Measurements from ENCODE around the gene ASPSCR1. TPM values are rescaled to one million over a fixed set of nuclear protein-coding genes. Genes with fewer than 3 reads are reported as not detected.

Gene ASPSCR1
- total RNA-seq, 1 experiment from 2014 or later = 59.2 TPM

GRCh38 chr17:81994593-81995462, 17.4 kb downstream of the ASPSCR1 start:
- no peaks in the 10 kb centered on the region for H3K36me3 ChIP-seq (ENCODE audit: control insufficient read depth, insufficient read depth, low read length)
- CTCF ChIA-PET = interaction anchor here (0.6 to 3.3 kb wide), 3 partner anchors 26 to 139 kb away, joined by 5 to 13 read pairs (median 9); no protein-coding TSS in a partner anchor
- DNase-seq = no peak
- H3K4me1 ChIP-seq = peaks cover 18% of the 10 kb centered on the region; the same call in 1 of the 2 replicates
- H3K9me3 ChIP-seq = no peaks in the 10 kb centered on the region
- no peak for TF ChIP-seq CTCF (IDR thresholded peaks at IDR 0.05; ENCODE audit: insufficient read depth in 1 of 2, low read depth in 1 of 2, low read length in 1 of 2, severe bottlenecking in 1 of 2, unreplicated experiment in 1 of 2)
- POLR2A ChIA-PET = interaction anchor here (0.5 kb wide), 1 partner anchor 78 kb away, joined by 9 read pairs; no protein-coding TSS in a partner anchor
- H3K4me3 Mint-ChIP-seq (ENCODE audit: unreplicated experiment) = no peak overlapping the region
- BruUV-seq (replicated peaks) = no TSS peak
- no peaks in the 10 kb centered on the region for H3K9me3 Mint-ChIP-seq (ENCODE audit: unreplicated experiment)
- no peaks in the 10 kb centered on the region for H3K27me3 ChIP-seq (replicated peaks; ENCODE audit: control insufficient read depth, insufficient read depth, low read length)
- intact Hi-C loops (cut with micrococcal nuclease; ENCODE audit: unreplicated experiment) = no loop called here
- peaks cover 6% of the 10 kb centered on the region for H3K4me1 Mint-ChIP-seq (ENCODE audit: low read depth, unreplicated experiment)
- H3K36me3 Mint-ChIP-seq (ENCODE audit: insufficient read depth, unreplicated experiment) = peaks cover 11% of the 10 kb centered on the region
- H3K27me3 Mint-ChIP-seq (ENCODE audit: insufficient read depth, unreplicated experiment) = no peaks in the 10 kb centered on the region
- H3K27ac Mint-ChIP-seq (ENCODE audit: unreplicated experiment) = no peak overlapping the region
- no peak overlapping the region for H3K4me3 ChIP-seq (ENCODE audit: low read depth, low read length)

DNA sequence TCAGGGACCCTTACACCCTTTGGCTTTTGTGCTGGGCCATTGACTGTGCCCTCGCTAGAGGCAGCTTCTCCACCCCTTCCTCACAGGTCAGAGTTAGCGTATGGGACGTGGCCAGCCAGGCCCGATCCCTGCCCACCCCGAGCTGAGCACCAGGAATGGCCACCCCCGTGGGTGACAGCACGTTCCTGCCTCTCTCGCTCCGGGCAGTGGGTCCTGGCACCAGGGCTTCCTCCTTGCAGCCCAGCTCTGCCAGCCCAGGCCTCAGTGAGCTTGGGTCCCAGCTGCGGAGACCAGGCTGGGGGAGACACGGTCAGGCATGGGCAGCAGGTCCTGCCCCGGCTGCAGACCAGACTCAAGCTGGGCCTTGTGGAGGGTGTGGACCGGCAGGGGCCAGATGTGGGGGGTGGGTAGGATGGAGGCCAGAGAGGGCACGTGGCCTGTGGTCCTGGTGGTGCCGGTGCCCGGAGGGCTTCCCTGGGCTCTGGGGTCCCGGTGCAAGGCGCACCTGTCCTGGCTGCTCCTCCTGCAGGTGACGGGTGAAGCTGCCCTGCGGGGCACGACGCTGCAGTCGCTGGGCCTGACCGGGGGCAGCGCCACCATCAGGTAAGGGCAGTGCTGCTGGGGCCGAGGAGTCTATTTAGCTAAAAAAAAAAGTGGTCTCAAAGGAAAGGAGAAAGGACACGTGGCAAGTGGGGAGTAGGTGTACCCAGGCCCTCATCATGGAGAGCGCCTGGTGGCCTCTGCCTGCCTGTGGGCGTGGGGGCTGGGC, 18.2 kb downstream of the ASPSCR1 start:
- BruUV-seq (replicated peaks) = no TSS peak
- DNase-seq = no peak
- H3K4me1 Mint-ChIP-seq (ENCODE audit: low read depth, unreplicated experiment) = peaks cover 4% of the 10 kb centered on the region
- Histone ChIP-seq H3K4me1 (peaks cover 18% of the 10 kb centered on the region; the same call in 1 of the 2 replicates), H3K9me3 (no peaks in the 10 kb centered on the region), H3K4me3 (ENCODE audit: low read depth, low read length) (peak overlapping the region; percentile 34), H3K27me3 (replicated peaks; ENCODE audit: control insufficient read depth, insufficient read depth, low read length) (no peaks in the 10 kb centered on the region), H3K36me3 (ENCODE audit: control insufficient read depth, insufficient read depth, low read length) (no peaks in the 10 kb centered on the region)
- H3K9me3 Mint-ChIP-seq (ENCODE audit: unreplicated experiment) = no peaks in the 10 kb centered on the region
- no peak for TF ChIP-seq CTCF (IDR thresholded peaks at IDR 0.05; ENCODE audit: insufficient read depth in 1 of 2, low read depth in 1 of 2, low read length in 1 of 2, severe bottlenecking in 1 of 2, unreplicated experiment in 1 of 2)
- H3K4me3 Mint-ChIP-seq (ENCODE audit: unreplicated experiment) = peak overlapping the region; percentile 82
- ChIA-PET POLR2A (interaction anchor here (0.5 kb wide), 1 partner anchor 79 kb away, joined by 9 read pairs; no protein-coding TSS in a partner anchor), CTCF (interaction anchor here (0.6 to 3.3 kb wide), 5 partner anchors 25 to 138 kb away, joined by 4 to 13 read pairs (median 5); partner anchors contain the start of genes CENPX, LRRC45 and MAFG)
- H3K27me3 Mint-ChIP-seq (ENCODE audit: insufficient read depth, unreplicated experiment) = no peaks in the 10 kb centered on the region
- H3K36me3 Mint-ChIP-seq (ENCODE audit: insufficient read depth, unreplicated experiment) = peaks cover 16% of the 10 kb centered on the region
- intact Hi-C loops (cut with micrococcal nuclease; ENCODE audit: unreplicated experiment) = no loop called here
- peak overlapping the region; percentile 71 for H3K27ac Mint-ChIP-seq (ENCODE audit: unreplicated experiment)

DNA sequence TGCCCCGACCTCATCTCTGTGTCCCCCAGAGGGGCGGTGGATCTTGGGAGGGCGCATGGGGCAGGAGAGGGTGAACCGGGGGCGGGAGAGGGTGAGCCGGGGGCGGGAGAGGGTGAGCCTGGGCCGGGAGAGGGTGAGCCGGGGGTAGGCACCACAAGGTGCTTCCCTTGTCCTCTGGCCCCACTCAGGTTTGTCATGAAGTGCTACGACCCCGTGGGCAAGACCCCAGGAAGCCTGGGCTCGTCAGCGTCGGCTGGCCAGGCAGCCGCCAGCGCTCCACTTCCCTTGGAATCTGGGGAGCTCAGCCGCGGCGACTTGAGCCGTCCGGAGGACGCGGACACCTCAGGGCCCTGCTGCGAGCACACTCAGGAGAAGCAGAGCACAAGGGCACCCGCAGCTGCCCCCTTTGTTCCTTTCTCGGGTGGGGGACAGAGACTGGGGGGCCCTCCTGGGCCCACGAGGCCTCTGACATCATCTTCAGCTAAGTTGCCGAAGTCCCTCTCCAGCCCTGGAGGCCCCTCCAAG, 18.9 kb downstream of the ASPSCR1 start:
- ChIA-PET CTCF (interaction anchor here (0.7 to 3.3 kb wide), 5 partner anchors 25 to 69 kb away, joined by 4 to 16 read pairs (median 9); partner anchors contain the start of genes CENPX, LRRC45 and MAFG), POLR2A (interaction anchor here (0.9 kb wide), 1 partner anchor 26 kb away, joined by 5 read pairs; the partner anchor contains the start of genes CENPX and LRRC45)
- no TSS peak for BruUV-seq (replicated peaks)
- Histone ChIP-seq H3K4me3 (ENCODE audit: low read depth, low read length) (peak overlapping the region; percentile 34), H3K36me3 (ENCODE audit: control insufficient read depth, insufficient read depth, low read length) (no peaks in the 10 kb centered on the region), H3K4me1 (peaks cover 15% of the 10 kb centered on the region; the same call in 1 of the 2 replicates), H3K9me3 (no peaks in the 10 kb centered on the region), H3K27me3 (replicated peaks; ENCODE audit: control insufficient read depth, insufficient read depth, low read length) (no peaks in the 10 kb centered on the region)
- H3K9me3 Mint-ChIP-seq (ENCODE audit: unreplicated experiment) = no peaks in the 10 kb centered on the region
- intact Hi-C loops (cut with micrococcal nuclease; ENCODE audit: unreplicated experiment) = no loop called here
- no peak for TF ChIP-seq CTCF (IDR thresholded peaks at IDR 0.05; ENCODE audit: insufficient read depth in 1 of 2, low read depth in 1 of 2, low read length in 1 of 2, severe bottlenecking in 1 of 2, unreplicated experiment in 1 of 2)
- no peaks in the 10 kb centered on the region for H3K4me1 Mint-ChIP-seq (ENCODE audit: low read depth, unreplicated experiment)
- no peaks in the 10 kb centered on the region for H3K27me3 Mint-ChIP-seq (ENCODE audit: insufficient read depth, unreplicated experiment)
- peaks cover 13% of the 10 kb centered on the region for H3K36me3 Mint-ChIP-seq (ENCODE audit: insufficient read depth, unreplicated experiment)
- peak overlapping the region; percentile 82 for H3K4me3 Mint-ChIP-seq (ENCODE audit: unreplicated experiment)
- no peak for DNase-seq
- peak overlapping the region; percentile 71 for H3K27ac Mint-ChIP-seq (ENCODE audit: unreplicated experiment)
